GM12872 (cell line): ENCODE results near the gene OR6S1.

Experiments
- TF ChIP-seq, protein P1 (sequence below): IDR thresholded peaks from 3 replicates; pipeline ENCODE4 v1.5.1; 2011; ENCODE audit warnings: low read depth, mild to moderate bottlenecking, low read length, moderate library complexity; ENCODE audit not compliant: insufficient read depth

Gene OR6S1

DNA sequence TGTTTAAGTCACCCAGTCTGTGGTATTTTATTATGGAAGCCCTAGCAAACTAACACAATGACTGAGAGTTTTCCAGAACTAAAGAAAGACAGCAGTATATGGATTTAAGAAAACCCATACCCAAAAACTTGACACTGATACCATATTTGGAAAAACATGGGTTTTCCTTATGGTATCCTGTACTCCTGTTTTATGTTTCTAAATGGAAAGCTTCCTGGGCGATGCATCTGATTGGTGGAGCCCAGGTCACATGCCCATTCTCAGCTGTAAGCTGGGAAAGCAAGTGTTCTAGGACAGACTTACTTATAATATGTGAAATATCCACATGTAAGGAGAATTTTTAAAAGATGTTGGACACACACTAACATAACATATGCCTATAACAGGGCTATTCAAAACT lies 38.4 kb upstream of the OR6S1 start:
- TF ChIP-seq, protein P1, sequence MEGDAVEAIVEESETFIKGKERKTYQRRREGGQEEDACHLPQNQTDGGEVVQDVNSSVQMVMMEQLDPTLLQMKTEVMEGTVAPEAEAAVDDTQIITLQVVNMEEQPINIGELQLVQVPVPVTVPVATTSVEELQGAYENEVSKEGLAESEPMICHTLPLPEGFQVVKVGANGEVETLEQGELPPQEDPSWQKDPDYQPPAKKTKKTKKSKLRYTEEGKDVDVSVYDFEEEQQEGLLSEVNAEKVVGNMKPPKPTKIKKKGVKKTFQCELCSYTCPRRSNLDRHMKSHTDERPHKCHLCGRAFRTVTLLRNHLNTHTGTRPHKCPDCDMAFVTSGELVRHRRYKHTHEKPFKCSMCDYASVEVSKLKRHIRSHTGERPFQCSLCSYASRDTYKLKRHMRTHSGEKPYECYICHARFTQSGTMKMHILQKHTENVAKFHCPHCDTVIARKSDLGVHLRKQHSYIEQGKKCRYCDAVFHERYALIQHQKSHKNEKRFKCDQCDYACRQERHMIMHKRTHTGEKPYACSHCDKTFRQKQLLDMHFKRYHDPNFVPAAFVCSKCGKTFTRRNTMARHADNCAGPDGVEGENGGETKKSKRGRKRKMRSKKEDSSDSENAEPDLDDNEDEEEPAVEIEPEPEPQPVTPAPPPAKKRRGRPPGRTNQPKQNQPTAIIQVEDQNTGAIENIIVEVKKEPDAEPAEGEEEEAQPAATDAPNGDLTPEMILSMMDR: no peak

DNA sequence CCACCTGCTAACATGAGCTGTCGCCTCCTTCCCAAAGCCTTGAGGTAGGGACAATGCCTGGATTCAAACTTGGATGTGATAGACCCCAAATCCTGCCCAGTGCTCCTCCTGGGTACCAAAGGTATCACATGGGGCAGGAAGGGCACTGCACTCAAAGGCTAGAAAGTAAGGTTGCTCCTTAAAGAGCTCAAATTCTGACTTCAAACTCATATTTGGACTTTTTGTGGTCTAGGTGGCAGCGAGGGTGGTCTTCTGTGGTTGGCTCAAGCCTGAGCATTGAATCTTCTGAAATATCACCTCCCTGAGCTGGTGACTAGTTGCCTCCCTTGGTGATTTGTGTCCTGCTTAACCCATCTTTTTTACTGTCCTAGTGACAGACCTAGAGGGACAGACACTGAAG lies 34.6 kb upstream of the OR6S1 start:
- TF ChIP-seq, protein P1: no peak

DNA sequence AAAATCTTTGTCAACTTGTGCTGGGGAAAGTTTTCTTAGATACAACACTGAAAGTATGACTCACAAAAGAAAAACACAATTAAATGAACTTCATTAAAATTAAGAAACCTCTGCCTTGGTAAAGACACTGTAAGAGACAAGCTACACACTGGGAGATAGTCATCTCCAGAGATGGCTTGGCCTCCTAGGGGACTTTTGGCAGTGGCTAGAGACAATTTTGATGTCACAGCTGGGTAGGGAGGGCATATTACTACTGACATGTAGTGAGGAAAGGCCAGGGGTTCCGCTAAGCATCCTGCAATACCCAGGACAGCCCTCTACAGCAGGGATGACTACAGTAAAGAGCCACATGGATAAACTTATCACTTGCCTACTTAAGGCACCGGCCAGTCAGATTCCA lies 34.2 kb upstream of the OR6S1 start:
- TF ChIP-seq, protein P1: no peak

DNA sequence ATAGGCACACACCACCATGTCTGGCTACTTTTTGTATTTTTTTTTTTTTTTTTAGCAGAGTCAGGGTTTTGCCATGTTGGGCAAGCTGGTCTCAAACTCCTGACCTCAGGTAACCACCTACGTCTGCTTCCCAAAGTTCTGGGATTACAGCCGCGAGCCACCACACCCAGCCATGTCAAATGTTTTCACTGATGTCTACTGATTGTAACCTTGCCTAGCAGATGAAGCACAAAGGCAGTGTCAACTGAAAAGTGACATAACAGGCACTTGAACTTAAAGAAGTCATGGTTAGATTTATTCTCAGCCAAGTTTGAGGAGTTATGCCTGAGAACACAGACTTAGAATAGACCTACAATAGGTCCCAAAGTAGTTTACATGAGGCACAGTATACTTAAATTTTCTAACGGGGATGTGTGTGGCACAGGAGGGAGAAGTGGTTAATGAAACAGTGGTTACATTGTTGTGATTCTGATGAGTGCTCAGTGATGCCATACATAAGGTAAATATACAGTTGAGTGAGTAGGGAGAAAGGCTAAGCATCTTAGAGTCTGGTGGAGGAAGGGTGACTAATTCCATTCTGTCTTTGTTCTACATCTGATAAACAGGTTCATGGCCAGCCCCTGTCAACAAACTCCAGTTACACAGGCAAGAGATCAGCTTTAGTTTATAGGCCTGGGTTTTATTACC lies 30.2 kb upstream of the OR6S1 start:
- TF ChIP-seq, protein P1: no peak

DNA sequence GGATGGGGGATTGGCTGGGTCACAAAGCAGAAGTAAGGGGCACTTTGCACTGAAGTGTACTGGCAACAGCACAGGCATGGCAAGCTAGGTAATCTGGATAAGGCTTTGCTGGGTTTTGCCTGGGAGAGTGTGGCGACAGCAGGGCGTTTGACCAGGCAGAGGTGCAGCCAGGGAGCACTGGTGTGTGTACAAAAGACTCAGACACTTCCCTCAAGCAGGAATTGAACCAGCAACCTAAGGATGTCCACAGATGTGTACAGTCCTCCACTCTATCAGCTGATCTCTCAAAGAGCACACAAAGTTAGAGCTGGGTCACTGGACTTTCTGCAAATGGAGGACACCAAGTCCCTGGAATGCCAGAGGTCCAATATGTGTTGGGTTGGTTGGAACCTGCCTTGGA lies 27.5 kb upstream of the OR6S1 start:
- TF ChIP-seq, protein P1: no peak

DNA sequence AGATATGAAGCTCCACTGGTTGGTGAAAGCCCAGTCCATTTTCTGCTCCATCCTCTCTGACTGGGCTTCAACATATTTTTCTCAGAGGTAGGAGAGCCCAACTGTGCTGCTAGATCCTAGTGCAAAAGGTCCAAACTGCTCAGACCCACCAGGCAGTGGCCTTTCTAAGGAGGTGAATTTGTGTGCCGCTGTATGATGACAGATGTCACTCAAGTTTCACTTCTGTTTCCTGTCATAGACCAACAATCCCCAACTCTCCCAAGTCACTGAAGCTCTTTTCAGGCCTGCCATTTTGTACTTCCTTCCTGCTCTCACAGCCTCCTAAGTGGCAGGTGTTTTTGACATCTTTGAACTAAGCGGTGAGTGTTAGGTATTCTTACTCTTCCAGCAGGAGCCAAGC lies 26.5 kb upstream of the OR6S1 start:
- TF ChIP-seq, protein P1: no peak

DNA sequence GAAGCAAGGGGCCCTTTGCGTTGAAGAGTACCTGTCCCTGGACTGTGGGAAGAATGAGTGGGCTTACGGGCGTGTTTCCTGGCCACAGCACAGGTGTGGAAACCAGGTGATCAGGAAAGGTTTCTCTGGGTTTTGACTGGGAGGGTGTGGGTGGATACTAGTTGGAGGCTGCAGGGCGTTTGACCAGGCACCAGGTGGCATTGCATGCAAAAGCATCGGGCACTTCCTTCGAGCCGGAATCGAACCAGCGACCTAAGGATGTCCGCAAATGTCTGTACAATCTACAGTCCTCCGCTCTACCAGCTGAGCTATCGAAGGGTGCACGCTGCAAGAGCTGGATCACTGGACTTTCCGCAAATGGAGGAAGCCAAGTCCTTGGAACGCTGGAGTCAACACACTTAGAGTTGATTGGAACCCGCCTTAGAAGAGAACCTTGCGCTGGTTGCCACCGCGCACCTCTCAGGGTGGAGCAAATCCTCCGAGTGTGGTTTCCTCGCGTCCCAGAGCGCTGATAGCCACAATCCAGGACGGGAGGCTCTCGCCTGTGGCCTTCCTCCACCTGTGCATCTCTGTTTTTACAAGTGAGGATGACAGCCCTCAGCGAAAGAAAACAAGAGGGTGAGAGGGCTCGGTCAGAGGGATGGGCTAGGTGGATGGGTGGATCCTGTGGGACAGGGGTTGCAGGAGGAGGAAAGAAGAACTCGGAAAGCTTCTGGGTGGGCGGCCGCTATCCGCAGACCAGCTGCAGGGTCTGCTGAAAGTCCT lies 21.7 kb upstream of the OR6S1 start:
- TF ChIP-seq, protein P1: peak; percentile 91
